HepG2 (cell line): ENCODE results near the gene PNKD. TPM values are rescaled to one million over a fixed set of nuclear protein-coding genes. Genes with fewer than 3 reads are reported as not detected.

Experiments used
- GABPB1 ChIP-seq: IDR thresholded peaks from 2 replicates; pipeline ENCODE4 v1.6.1; 2016; ENCODE audit warnings: mild to moderate bottlenecking, missing genetic modification reagents, moderate library complexity, missing compliant biosample characterization
- KLF15 ChIP-seq: sonication (generic); formaldehyde crosslinking; IDR thresholded peaks from 2 replicates; pipeline ENCODE4 v1.8.1; 2023; ENCODE audit warnings: borderline replicate concordance, mild to moderate bottlenecking, inconsistent platforms, missing genetic modification reagents, mixed read lengths
- RAD21 ChIP-seq: fragments of 450-650 bp; formaldehyde crosslinking; IDR thresholded peaks from 2 replicates; pipeline ENCODE4 v1.5.0; 2020; ENCODE audit warnings: mild to moderate bottlenecking
- SIX1 ChIP-seq: sonication (generic); formaldehyde crosslinking; IDR thresholded peaks from 2 replicates; pipeline ENCODE4 v1.4.0; 2020; ENCODE audit warnings: missing genetic modification reagents, borderline replicate concordance
- SOX5 ChIP-seq: IDR thresholded peaks from 2 replicates; pipeline ENCODE4 v1.6.1; 2016; ENCODE audit warnings: borderline replicate concordance
- ZFP1 ChIP-seq: IDR thresholded peaks from 2 replicates; pipeline ENCODE4 v1.6.1; 2016
- ZNF263 ChIP-seq: sonication (generic); formaldehyde crosslinking; IDR thresholded peaks from 2 replicates; pipeline ENCODE4 v1.4.0; 2020; ENCODE audit warnings: missing genetic modification reagents
- ZNF407 ChIP-seq: sonication (generic); formaldehyde crosslinking; IDR thresholded peaks from one replicate; pipeline ENCODE4 v1.5.1; 2020; ENCODE audit warnings: mild to moderate bottlenecking, missing genetic modification reagents; ENCODE audit errors: not compliant biosample characterization
- ZNF44 ChIP-seq: sonication (generic); formaldehyde crosslinking; IDR thresholded peaks from 2 replicates; pipeline ENCODE4 v1.5.1; 2020; ENCODE audit warnings: mild to moderate bottlenecking, missing genetic modification reagents
- ZNF83 ChIP-seq: sonication (generic); formaldehyde crosslinking; IDR thresholded peaks from 2 replicates; pipeline ENCODE4 v1.4.0; 2020; ENCODE audit warnings: missing genetic modification reagents, mild to moderate bottlenecking, borderline replicate concordance
- ZSCAN21 ChIP-seq: sonication (generic); formaldehyde crosslinking; IDR thresholded peaks from 2 replicates; pipeline ENCODE4 v1.8.0; 2022; ENCODE audit warnings: mild to moderate bottlenecking, missing genetic modification reagents, moderate library complexity, borderline replicate concordance
- polyA plus RNA-seq, 8 experiments: library from polyadenylated mRNA; depleted of rRNA in 3 of 8; stranded (reverse) in 7 of 8; unstranded in 1 of 8; fragments of >200 nt; fragmentation: Illumina TruSeq in 4 of 8; extraction: Trizol in 4 of 8; gene quantifications; 2 replicates each; pipeline versions ENCODE4 v1.2.1 to v1.2.3, GENCODE V29; 2011 to 2016; ENCODE audit warnings: low read depth in 4 of 8, missing spikeins in 1 of 8, mixed read lengths in 1 of 8; ENCODE audit not compliant: insufficient read depth in 1 of 8
- total RNA-seq, 5 experiments: library from RNA; depleted of rRNA; stranded (reverse); fragments of >200 nt; fragmentation: Illumina TruSeq; extraction: Trizol; gene quantifications; 2 replicates each; pipeline ENCODE4 v1.2.3, GENCODE V29; 2016; ENCODE audit warnings: low read depth in 1 of 5
- TF ChIP-seq, protein P1 (sequence below): IDR thresholded peaks from 2 replicates; pipeline ENCODE4 v1.6.1; 2016; ENCODE audit warnings: low read depth, missing genetic modification reagents, missing compliant biosample characterization
- TF ChIP-seq, protein P2 (sequence below): sonication (generic); formaldehyde crosslinking; IDR thresholded peaks from 2 replicates; pipeline ENCODE4 v1.8.0; 2022; ENCODE audit warnings: missing genetic modification reagents, mild to moderate bottlenecking, inconsistent platforms, borderline replicate concordance

PNKD gene
- total and polyA plus RNA-seq, 2 of the 13 experiments (the other 11 are each of a cell fraction or from before 2014, with no cell fraction given), result 55.9 to 80.4 TPM

DNA sequence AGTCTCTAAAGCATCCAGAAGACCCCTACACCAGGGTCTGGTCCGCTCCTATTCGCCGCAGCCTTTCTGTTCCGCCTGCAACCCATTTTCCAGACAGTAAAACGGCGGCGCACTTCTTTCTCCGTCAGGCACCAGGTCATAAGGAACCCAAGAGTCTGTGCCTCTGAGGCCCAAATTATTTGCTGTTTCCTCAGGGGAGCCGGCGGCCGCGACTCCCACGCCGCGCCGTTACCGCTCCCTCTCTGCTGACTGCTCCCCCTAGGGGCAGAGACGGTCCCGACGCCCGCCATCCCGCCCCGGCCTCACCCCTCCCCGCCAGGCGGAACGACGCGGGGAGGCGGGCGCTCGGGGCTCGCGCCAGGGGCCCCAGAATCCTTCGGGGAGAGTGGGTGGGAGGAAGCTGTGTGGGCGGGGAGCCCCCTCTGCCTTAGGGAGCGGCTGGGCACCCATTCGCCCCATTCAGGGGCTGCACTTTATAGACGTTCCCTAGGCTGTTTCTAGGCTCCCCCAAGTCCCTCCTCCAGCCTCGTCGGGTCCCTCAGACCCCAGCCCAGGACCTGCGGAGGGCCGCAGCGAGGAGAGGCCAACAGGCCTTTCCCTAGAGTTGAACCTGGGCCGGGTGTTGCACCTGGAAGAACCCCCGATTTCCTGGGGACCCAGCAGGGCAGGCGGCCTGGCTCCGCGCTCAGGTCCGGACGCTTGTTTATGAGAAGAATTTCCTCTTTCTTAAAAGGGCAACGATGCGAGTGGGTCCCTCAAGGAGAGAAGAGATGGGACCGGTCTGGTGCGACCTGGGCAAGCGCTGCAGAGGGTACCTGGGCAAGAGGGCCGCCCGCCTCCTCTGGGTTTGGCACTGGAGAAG lies 125.7 kb downstream of the PNKD start (continued):
- TF ChIP-seq, protein P1, sequence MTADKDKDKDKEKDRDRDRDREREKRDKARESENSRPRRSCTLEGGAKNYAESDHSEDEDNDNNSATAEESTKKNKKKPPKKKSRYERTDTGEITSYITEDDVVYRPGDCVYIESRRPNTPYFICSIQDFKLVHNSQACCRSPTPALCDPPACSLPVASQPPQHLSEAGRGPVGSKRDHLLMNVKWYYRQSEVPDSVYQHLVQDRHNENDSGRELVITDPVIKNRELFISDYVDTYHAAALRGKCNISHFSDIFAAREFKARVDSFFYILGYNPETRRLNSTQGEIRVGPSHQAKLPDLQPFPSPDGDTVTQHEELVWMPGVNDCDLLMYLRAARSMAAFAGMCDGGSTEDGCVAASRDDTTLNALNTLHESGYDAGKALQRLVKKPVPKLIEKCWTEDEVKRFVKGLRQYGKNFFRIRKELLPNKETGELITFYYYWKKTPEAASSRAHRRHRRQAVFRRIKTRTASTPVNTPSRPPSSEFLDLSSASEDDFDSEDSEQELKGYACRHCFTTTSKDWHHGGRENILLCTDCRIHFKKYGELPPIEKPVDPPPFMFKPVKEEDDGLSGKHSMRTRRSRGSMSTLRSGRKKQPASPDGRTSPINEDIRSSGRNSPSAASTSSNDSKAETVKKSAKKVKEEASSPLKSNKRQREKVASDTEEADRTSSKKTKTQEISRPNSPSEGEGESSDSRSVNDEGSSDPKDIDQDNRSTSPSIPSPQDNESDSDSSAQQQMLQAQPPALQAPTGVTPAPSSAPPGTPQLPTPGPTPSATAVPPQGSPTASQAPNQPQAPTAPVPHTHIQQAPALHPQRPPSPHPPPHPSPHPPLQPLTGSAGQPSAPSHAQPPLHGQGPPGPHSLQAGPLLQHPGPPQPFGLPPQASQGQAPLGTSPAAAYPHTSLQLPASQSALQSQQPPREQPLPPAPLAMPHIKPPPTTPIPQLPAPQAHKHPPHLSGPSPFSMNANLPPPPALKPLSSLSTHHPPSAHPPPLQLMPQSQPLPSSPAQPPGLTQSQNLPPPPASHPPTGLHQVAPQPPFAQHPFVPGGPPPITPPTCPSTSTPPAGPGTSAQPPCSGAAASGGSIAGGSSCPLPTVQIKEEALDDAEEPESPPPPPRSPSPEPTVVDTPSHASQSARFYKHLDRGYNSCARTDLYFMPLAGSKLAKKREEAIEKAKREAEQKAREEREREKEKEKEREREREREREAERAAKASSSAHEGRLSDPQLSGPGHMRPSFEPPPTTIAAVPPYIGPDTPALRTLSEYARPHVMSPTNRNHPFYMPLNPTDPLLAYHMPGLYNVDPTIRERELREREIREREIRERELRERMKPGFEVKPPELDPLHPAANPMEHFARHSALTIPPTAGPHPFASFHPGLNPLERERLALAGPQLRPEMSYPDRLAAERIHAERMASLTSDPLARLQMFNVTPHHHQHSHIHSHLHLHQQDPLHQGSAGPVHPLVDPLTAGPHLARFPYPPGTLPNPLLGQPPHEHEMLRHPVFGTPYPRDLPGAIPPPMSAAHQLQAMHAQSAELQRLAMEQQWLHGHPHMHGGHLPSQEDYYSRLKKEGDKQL (CRISPR knock-in tag), result 0 out of 2 replicates have a peak, but pooled peaks have one; percentile 52
- TF ChIP-seq ZSCAN21 (CRISPR knock-in tag), result peak; percentile 41
- TF ChIP-seq GABPB1 (CRISPR knock-in tag), result peak; percentile 90
- TF ChIP-seq ZNF44 (CRISPR knock-in tag), result no peak; the same call in 1 of the 2 replicates
- peak; percentile 70; the same call in 1 of the 2 replicates for TF ChIP-seq KLF15 (CRISPR knock-in tag)
- TF ChIP-seq, protein P2, sequence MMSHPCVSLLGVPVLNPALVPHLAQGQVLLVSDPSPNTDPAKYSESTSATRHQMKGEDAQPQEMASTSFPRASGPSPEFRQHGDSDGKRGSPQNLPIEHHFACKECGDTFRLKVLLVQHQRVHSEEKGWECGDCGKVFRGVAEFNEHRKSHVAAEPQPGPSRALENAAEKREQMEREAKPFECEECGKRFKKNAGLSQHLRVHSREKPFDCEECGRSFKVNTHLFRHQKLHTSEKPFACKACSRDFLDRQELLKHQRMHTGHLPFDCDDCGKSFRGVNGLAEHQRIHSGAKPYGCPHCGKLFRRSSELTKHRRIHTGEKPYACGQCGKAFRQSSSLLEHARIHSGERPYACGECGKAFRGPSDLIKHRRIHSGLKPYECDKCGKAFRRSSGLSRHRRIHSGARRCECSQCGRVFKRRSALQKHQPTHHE (CRISPR knock-in tag), result peak; percentile 88; the same call in 1 of the 2 replicates
- TF ChIP-seq SIX1 (CRISPR knock-in tag), result no peak
- TF ChIP-seq ZNF263 (CRISPR knock-in tag), result peak; percentile 69
- TF ChIP-seq SOX5 (CRISPR knock-in tag), result peak; percentile 80
- TF ChIP-seq RAD21 (CRISPR knock-in tag), result peak; percentile 94
- TF ChIP-seq ZFP1 (CRISPR knock-in tag), result peak; percentile 74
- no peak for TF ChIP-seq ZNF407 (CRISPR knock-in tag)
- TF ChIP-seq ZNF83 (CRISPR knock-in tag), result no peak; the same call in 1 of the 2 replicates
